Fibroblast of pulmonary artery (primary cell): ENCODE results near the gene CORO2B.

Source experiments
- DNase-seq: peaks from one replicate; pipeline ENCODE4 v3.0.0-alpha.2; 2010; ENCODE audit warnings: low read depth
- H3K4me3 ChIP-seq: replicated peaks from 2 replicates; pipeline ENCODE4 v1.5.1; 2011; ENCODE audit warnings: low read depth, mild to moderate bottlenecking, control low read depth, low read length, moderate library complexity
- TF ChIP-seq, protein P1 (sequence below): IDR thresholded peaks from 2 replicates; pipeline ENCODE4 v1.5.1; 2011; ENCODE audit warnings: mild to moderate bottlenecking, control low read depth, low read length, inconsistent platforms; ENCODE audit errors: missing control alignments

Gene CORO2B

DNA sequence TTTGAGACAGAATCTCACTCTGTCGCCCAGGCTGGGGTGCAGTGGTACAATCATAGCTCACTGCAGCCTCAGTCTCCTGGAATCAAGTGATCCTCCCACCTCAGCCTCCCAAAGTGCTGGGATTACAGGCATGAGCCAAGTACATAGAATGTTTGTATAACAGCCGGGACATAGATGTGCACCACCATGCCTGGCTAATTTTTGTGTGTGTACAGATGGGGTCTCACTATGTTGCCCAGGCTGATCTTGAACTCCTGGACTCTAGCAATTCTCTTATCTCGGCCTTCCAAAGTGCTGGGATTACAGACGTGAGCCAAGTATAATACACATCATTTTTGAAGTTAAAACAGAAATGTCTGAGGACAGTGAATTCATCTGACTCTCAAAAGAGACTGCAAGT lies 93.5 kb downstream of the CORO2B start:
- no peak for DNase-seq
- TF ChIP-seq, protein P1, sequence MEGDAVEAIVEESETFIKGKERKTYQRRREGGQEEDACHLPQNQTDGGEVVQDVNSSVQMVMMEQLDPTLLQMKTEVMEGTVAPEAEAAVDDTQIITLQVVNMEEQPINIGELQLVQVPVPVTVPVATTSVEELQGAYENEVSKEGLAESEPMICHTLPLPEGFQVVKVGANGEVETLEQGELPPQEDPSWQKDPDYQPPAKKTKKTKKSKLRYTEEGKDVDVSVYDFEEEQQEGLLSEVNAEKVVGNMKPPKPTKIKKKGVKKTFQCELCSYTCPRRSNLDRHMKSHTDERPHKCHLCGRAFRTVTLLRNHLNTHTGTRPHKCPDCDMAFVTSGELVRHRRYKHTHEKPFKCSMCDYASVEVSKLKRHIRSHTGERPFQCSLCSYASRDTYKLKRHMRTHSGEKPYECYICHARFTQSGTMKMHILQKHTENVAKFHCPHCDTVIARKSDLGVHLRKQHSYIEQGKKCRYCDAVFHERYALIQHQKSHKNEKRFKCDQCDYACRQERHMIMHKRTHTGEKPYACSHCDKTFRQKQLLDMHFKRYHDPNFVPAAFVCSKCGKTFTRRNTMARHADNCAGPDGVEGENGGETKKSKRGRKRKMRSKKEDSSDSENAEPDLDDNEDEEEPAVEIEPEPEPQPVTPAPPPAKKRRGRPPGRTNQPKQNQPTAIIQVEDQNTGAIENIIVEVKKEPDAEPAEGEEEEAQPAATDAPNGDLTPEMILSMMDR: no peak
- H3K4me3 ChIP-seq: no peak overlapping the region

DNA sequence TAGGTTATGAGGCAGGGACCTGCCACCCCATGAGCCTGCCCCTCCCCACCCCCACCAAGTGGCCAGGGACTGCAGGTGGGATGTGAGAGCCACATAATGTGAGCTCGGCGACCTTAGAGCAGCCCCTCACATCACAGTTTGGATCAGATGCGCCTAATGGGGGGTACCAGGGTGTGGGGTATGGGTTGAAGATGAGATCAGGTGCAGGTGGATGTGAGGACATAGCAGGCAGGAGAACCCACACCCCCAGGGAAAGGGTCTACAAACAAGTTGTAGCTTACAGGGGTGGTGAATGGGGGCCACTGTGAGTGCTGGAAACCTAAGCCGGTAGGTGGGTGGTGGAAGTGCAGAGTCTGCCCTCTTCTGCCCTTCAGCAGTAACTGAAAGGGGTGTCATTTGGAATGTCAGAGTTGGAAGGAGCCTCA lies 94.0 kb downstream of the CORO2B start:
- TF ChIP-seq, protein P1: peak; percentile 42
- DNase-seq: peak; percentile 26
- no peak overlapping the region for H3K4me3 ChIP-seq

DNA sequence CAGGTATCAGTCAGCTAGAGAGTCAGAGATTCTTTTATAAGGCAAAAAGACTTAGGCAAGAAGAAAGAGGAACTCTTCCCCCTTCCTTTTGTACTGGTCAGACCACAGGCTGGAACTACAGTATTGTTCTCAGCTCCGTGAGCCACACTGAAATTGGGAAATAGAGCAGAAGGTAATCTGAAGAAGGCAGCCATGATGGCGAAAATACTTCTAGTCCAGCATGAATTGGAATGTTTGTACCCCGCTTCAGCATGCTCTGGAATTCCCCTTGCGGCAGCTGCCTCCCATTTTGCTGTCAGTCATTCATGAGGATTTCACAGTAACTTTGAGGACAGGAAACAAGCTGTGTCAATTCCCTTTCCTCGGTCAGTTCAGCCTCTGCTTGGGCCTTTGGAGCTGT lies 96.2 kb downstream of the CORO2B start:
- TF ChIP-seq, protein P1: no peak
- no peak overlapping the region for H3K4me3 ChIP-seq
- peak; percentile 57 for DNase-seq

DNA sequence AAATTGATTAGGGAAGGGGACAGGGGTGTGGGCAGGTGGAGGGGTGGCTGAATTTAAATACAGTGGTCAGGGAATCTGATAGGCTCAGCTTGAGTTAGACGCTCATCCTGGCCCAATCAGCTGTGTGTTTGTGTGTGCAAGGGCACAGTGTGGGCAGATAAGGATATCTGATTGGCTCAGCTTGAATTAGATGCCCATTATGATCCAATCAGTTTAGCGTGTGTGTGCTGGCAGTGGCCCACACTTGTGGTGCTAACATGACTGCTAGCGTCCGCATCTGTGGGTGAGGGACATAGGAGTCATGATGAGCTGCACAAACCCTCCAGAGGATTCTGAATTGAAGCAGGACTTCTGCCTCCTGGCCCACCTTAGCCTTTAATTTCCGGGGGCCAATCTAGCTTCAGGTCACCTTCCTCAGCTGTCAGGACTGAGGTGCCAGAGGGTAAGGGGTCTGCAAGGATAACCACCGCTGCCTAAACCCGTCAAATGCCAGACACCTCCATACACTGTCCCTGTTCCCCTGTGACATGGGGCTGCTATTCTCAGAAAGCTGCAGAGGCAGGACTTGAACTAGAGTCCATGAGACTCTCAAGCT lies 97.3 kb downstream of the CORO2B start:
- TF ChIP-seq, protein P1: no peak
- H3K4me3 ChIP-seq: no peak overlapping the region
- DNase-seq: no peak

DNA sequence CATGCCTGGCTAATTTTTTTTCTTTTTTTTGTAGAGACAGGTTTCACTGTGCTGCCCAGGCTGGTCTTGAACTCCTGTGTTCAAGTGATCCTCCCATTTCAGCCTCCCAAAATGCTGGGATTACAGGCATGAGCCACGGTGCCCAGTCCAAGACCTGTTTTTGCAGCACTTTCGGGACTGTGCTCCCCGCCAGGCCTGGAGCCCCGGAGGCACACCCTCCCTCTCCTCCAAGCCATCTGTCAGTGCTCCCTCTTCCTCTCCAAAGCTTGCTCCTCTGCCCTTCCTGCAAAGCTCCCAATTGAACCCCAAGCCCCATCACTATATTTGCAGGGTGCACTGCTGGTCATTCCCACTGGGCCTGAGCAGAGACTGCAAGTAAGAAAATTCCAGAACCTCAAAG lies 98.1 kb downstream of the CORO2B start:
- TF ChIP-seq, protein P1: no peak
- H3K4me3 ChIP-seq: no peak overlapping the region
- no peak for DNase-seq

DNA sequence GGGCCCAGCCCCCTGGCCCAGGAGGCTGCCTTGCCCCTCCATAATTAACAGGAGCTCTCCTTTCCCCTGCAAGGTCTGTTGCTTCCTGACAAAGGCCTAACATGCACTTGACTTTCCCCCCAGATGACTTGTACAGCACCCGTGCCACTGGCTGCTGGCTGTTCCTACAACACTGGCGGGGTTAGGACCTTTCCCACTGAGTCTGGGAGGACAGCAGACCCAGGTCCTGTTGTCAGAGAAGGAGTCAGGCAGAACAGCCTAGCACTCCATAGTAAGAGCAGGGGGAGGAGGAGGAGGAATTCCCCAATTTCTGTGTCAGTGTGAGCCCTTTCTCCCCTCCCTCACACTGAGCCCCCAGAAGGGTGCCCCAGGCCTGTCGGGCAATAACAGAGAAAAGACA lies 99.2 kb downstream of the CORO2B start:
- no peak overlapping the region for H3K4me3 ChIP-seq
- TF ChIP-seq, protein P1: no peak
- DNase-seq: no peak

DNA sequence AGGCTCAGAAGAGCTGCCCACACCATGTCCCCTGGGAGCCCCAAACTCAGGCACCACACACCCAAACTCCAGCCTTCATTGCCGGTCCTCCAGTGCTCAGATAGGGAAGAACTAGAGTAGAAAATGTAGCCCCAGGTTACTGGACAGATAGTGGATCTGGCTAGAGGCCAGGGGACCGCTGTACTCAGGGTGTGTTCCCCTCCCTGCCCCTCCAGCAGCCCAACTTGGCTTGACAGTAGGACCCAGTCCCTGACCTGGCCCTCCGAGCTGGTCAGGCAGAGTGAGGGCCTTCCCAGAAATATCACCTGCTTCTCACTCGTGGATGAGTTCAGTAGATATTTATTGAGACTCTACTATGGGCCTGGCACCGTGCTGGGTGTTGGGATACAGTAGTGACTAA lies 100.0 kb downstream of the CORO2B start:
- DNase-seq: no peak
- H3K4me3 ChIP-seq: no peak overlapping the region
- TF ChIP-seq, protein P1: no peak
